Measurements from ENCODE around the gene HOOK2. TPM values are rescaled to one million over a fixed set of nuclear protein-coding genes. Genes with fewer than 3 reads are reported as not detected.

Gene HOOK2
- total and polyA plus RNA-seq, 2 of the 8 experiments (the other 6 are each of a cell fraction or from before 2014, with no cell fraction given): 23.8 to 63.2 TPM

DNA sequence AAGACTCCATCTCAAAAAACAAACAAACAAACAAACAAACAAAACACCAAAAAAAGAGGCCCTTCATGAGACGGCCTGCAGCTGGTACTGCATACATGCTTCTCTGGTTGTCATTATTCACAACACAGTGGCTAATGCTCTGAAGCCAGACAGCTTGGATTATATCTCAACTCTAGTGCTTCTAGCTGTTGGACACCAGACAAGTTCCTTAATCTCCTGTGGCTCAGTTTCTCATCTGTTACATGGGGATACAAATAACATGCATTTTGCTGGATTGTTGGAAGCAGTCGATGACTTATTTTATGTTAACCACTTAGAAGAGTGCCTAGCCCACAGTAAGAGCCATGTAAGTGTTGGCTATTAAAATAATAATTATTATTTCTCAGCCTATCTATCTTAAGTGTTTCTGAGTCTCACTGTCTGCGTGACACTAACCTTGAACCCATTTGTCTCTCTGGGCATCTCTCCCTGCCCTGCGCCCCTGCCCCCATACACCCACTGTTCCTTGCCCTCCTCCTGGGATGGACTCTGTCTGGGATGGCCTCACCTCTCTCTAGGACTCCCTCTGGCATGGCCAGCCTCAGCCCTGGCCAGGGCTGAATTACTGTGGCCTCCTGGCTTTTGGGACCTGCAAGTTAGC lies 12.8 kb upstream of the HOOK2 start:
- POLR2A ChIA-PET (ENCODE audit: partially characterized antibody): interaction anchor here (0.6 to 5.5 kb wide), 14 partner anchors 8 to 718 kb away, joined by 3 to 44 read pairs (median 4); partner anchors contain the start of genes GET3, HOOK2, RNASEH2A and TNPO2
- Histone ChIP-seq H3K27ac (ENCODE audit: low read depth, low read length) (no peak overlapping the region), H2BK12ac (ENCODE audit: low read depth, low read length) (no peak overlapping the region), H3K4ac (replicated peaks; ENCODE audit: insufficient read length, low read depth, low read length) (peak overlapping the region; percentile 32), H2BK15ac (ENCODE audit: low read length) (no peak overlapping the region; the same call in 1 of the 2 replicates), H3K14ac (ENCODE audit: insufficient read length) (no peak overlapping the region), H2BK5ac (ENCODE audit: low read depth, low read length) (0 out of 2 replicates have a peak overlapping the region, but pooled peaks have one; percentile 60), H3K4me2 (ENCODE audit: insufficient read depth in 1 of 2, low read depth in 2 of 2, low read length in 2 of 2) (peak overlapping the region; percentile 70 to 74), H2BK20ac (ENCODE audit: low read length) (peak overlapping the region; percentile 57; the same call in 1 of the 2 replicates), H3K56ac (replicated peaks; ENCODE audit: insufficient read length, low read depth, low read length) (peak overlapping the region; percentile 17), H4K5ac (ENCODE audit: insufficient read length, low read depth, low read length) (no peak overlapping the region), H4K91ac (replicated peaks; ENCODE audit: insufficient read length, low read length) (peak overlapping the region; percentile 48), H3K23ac (ENCODE audit: insufficient read length) (no peak overlapping the region), H3K79me2 (ENCODE audit: control insufficient read depth in 1 of 2, insufficient read depth in 2 of 2, low read length in 2 of 2) (no peaks in the 10 kb centered on the region), H4K20me1 (replicated peaks in 1 of 2; ENCODE audit: control insufficient read depth in 1 of 2, insufficient read depth in 2 of 2, low read length in 2 of 2) (peaks cover 0 to 1% of the 10 kb centered on the region in 2 experiments), H3K9ac (replicated peaks in 1 of 4; ENCODE audit: extremely low read depth in 1 of 4, low read depth in 3 of 4, low read length in 3 of 4) (no peak overlapping the region), H3K36me3 (ENCODE audit: control insufficient read depth in 2 of 4, insufficient read depth in 4 of 4, low read length in 3 of 4) (no peaks in the 10 kb centered on the region), H3K4me3 (ENCODE audit: extremely low read depth in 1 of 4, insufficient read depth in 2 of 4, low read depth in 3 of 4, low read length in 4 of 4) (peak overlapping the region in 3 of 4 experiments; percentile 50 to 71 (median 56); a peak in 5 of 8 replicates), H3K23me2 (ENCODE audit: low read depth, low read length) (peaks cover 30% of the 10 kb centered on the region), H2BK120ac (replicated peaks; ENCODE audit: low read depth, low read length) (no peak overlapping the region), H3K9me3 (ENCODE audit: insufficient read depth in 2 of 2, low read depth in 1 of 2, low read length in 1 of 2) (no peaks in the 10 kb centered on the region), H3K79me1 (ENCODE audit: low read depth, low read length) (no peaks in the 10 kb centered on the region; the same call in 1 of the 2 replicates), H3K27me3 (replicated peaks in 1 of 4; ENCODE audit: control insufficient read depth in 3 of 4, extremely low read depth in 1 of 4, insufficient read depth in 3 of 4, low read length in 3 of 4) (peaks cover 0 to 18% (median 13%) of the 10 kb centered on the region in 4 experiments; a peak in 5 of 7 replicates), H2AK5ac (ENCODE audit: low read depth, low read length) (no peak overlapping the region), H3K18ac (ENCODE audit: extremely low read depth, low read length) (peak overlapping the region; percentile 85; the same call in 1 of the 2 replicates), H3K4me1 (replicated peaks in 1 of 4; ENCODE audit: control insufficient read depth in 3 of 4, insufficient read depth in 4 of 4, low read length in 3 of 4) (peaks cover 16 to 40% (median 25%) of the 10 kb centered on the region in 4 experiments), H4K8ac (ENCODE audit: extremely low read depth, insufficient read depth, low read length) (no peak overlapping the region), H2AFZ (ENCODE audit: low read length) (no peak overlapping the region)
- CTCF ChIA-PET (ENCODE audit: partially characterized antibody): interaction anchor here (0.6 to 4.5 kb wide), 7 partner anchors 8 to 88 kb away, joined by 3 to 39 read pairs (median 9); partner anchors contain the start of genes PRDX2 and THSD8
- no peak for DNase-seq (ENCODE audit: low read depth in 1 of 2, low spot score in 2 of 2)
- no peak for FAIRE-seq
- 76% methylated on average over 4 of the region's 4 CpGs; no CpG with 5 or more reads in 1 of the 2 experiments for WGBS, 2 experiments (ENCODE audit: extremely low coverage in 1 of 2, insufficient coverage in 1 of 2, insufficient read length in 1 of 2, insufficient replicate concordance in 2 of 2, low coverage in 1 of 2, low lambda C conversion rate in 2 of 2, missing lambda C conversion rate in 1 of 2)
- TF ChIP-seq POU5F1 (IDR thresholded peaks at IDR 0.05; ENCODE audit: low read depth, low read length): no peak
- no peak for TF ChIP-seq MAFK (IDR thresholded peaks at IDR 0.05; ENCODE audit: low read depth, low read length)
- TF ChIP-seq PHF8 (conservative IDR thresholded peaks at IDR 0.05; ENCODE audit: low read depth, low read length): no peak
- TF ChIP-seq RBBP5 (IDR thresholded peaks at IDR 0.05; ENCODE audit: borderline replicate concordance, low read depth, low read length): no peak
- TF ChIP-seq TEAD4 (IDR thresholded peaks at IDR 0.05; ENCODE audit: low read depth, low read length): no peak
- no peak for TF ChIP-seq EGR1 (IDR thresholded peaks at IDR 0.05; ENCODE audit: borderline replicate concordance, low read depth, low read length)
- no peak for TF ChIP-seq HDAC2 (IDR thresholded peaks at IDR 0.05; ENCODE audit: borderline replicate concordance in 1 of 2, low read depth in 2 of 2, low read length in 2 of 2)
- no peak for TF ChIP-seq FOSL1 (IDR thresholded peaks at IDR 0.05; ENCODE audit: insufficient read depth, low read depth, low read length)
- TF ChIP-seq, protein P1, sequence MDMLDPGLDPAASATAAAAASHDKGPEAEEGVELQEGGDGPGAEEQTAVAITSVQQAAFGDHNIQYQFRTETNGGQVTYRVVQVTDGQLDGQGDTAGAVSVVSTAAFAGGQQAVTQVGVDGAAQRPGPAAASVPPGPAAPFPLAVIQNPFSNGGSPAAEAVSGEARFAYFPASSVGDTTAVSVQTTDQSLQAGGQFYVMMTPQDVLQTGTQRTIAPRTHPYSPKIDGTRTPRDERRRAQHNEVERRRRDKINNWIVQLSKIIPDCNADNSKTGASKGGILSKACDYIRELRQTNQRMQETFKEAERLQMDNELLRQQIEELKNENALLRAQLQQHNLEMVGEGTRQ (IDR thresholded peaks at IDR 0.05; ENCODE audit: low read length): no peak
- no peak for TF ChIP-seq JUND (IDR thresholded peaks at IDR 0.05; ENCODE audit: low read length)
- no peak for TF ChIP-seq TBP (IDR thresholded peaks at IDR 0.05; ENCODE audit: low read depth, low read length)
